HG02884 (cell line): ENCODE data around the gene LEMD2.
A peak's percentile ranks its signal among the peaks of the same experiment; 100 is the strongest.
"Not testable (repeated sequence)": the region's sequence is repeated elsewhere in the genome, so short reads cannot be mapped to it uniquely, and the experiment has no call there.

Experiments
- ATAC-seq: cut with Tn5 transposase; IDR thresholded peaks from one replicate; pipeline ENCODE4 v1.9.1; 2021; ENCODE audit warnings: mild to moderate bottlenecking, moderate library complexity; ENCODE audit not compliant: unreplicated experiment

Gene LEMD2

DNA sequence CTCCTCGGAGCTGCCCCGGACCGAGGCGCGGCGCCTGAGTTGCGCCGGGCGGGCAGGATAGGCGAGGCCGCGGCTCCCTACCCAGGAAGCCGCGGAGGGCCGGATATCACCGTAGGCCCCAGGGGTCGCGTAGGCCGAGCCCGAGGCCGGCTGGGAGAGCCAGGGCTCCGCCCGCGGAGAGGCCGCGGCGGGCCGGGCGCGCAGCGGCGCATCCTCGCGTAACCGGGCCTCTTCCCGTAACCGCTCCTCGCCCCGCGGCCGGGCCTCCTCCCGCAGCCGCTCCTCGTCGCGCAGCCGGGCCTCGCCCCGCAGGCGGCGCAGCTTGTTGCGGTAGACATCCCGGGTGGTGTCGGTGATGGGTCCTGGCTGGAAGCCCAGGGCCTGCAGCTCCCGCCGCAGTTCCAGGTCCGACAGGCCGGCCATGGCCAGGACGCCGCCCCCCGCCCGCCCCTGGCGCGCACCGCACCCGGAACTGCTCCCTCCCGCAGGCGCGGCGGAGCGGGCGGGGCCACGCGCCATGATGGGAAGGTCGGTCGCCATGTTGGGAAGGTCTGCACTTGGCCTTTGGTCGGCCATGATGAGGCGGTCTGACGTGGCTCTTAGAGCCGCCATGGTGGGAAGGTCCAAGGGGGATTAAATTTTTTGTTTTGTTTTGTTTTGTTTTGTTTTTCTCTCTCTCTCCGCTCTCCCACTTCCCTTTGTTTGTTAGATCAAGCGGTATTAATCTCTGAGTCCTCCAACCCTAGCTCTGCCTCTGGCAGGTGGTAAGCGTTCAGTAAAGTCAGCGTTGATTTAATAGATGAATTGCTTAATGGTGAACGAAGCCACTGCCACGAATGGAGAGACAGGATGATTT lies at the start of gene LEMD2:
TSS of gene LEMD2 (minus strand) at position 437 of the 856 bp plus-strand sequence. CDS start at position 423, 14 bp downstream.
- ATAC-seq = peak; percentile 80

DNA sequence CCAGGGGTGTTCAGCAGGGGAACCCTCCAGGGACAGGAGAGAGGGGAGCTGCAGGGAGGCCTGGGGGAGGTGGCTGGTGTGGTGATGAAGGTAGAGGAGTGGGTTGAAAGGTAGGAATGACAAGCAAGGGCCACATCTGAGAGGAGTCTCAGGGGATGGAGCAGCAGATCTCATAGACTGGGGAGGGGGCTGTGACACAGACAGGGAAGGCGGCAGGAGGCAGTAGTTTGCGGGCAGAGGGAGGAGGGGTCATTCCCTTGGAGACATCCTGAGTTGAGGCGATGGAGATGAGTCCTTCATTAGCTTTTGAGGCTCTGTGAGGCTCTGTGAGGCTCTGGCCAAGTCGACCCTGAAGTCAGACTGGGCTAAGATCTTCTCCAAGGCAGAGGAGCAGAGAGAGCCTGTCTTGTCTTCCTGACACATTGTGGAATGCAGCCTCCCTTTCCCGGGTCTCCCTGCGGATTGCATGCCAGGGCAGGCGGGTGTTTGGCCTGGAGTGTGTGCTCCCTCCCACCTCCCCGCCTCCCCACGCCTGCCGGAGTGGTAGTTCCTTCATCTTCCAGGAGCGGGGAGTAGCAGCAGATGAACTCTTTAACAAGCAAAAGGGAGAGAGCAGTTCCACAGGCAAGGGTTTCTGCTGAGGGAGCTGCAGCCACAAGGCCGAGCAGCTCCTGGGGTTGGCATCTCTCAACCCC lies 49.2 kb upstream of the LEMD2 start:
- ATAC-seq = no peak

DNA sequence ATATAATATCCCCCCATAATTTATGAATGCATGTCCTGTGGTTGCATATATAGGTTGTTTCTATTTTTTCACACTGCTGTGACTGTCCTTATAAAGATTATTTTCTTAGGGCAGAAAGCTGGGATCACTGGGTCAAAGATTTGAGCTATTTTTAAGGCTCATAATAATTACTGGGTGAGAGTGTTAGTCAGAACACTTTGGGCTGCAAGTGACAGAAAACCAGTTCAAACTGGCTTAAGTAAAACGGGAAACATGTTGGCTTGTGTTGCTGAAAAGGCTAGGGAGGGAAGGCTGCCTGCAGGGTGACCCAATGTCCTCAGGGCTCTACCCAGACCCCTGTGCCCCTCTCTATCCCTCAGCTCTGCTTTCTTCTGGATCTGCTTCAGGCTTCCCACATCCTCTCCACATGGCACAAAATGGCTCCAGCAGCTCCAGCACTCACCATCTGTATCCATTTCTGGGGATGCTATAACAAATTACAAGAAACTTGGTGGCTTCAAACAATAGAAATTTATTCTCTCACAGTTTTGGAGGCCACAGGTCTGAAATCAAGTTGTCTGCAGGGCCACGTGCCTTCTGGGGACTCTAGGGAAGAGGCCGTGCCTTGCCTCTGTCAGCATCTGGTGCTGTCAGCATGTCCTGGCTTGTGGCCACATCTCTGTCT lies 48.0 kb upstream of the LEMD2 start:
- no peak for ATAC-seq

DNA sequence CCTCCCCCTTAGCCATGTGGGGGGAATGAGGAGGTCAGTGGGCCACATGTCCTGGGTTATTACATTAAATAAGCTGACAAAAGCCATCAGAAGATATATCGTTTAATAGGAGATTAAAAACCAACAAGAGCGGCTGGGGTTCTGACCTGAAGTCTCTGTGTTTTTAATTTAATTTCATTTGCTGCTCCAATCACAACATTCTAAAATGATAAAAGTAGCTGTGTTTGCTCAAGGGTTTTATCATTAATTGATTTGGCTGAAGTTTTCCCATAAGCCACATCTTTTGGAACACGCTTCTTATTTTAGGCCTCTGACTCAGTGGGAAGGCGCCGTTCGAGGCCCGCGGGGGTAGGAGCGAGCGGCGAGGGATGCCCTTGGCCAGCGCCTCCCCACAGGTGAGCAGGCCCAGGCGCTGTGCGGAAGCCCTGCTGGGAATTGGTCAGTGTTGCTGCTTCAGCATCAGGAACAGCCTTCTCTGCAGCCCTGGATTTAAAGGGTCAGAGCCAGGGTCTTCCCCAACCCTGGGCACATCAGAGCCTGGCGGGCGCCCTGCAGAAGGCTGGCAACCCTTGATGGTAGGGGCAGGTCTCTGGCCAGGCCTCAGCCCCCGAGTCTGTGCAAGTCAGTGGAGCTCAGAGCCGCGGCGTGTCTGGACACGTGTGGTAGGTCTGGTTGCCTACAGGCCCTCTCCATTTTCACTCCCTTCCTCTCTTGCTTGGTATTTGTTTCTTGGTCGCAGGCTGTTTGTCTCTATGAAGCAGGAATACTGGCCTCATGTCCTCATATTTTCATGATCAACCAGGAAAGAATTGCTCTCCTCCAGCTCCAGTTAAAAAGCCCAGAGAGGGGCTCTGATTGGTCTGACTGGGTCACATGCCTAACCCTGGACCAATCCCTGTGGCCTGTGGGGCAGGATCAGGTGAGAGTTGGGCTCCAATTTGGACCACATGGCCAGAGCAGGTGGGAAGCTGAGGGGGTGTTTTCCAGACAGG lies 45.8 kb upstream of the LEMD2 start:
- no peak for ATAC-seq

DNA sequence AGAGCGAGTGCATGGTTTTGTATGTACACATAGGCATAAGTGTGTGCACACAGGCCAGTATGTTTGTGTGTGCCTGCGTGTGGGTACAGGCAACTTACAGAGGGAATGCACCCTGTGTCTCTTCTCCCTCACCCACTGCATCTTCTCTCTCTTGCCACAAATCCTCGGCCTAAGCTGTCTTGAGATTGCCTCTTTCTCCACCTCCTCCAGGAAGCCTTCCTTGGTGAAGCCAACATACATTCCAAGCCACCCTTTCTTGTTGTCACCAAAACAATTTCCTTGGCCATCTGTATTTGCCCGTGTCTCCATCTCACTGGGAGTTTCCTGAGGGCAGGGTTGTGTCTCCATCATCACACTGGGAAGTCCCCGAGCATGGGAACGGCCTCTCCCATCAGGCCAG lies 44.7 kb upstream of the LEMD2 start:
- ATAC-seq = no peak

DNA sequence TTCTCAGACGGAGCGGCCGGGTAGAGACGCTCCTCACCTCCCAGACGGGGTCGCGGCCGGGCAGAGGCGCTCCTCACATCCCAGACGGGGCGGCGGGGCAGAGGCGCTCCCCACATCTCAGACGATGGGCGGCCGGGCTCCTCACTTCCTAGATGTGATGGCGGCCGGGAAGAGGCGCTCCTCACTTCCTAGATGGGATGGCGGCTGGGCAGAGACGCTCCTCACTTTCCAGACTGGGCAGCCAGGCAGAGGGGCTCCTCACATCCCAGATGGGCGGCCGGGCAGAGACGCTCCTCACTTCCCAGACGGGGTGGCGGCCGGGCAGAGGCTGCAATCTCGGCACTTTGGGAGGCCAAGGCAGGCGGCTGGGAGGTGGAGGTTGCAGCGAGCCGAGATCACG lies 43.9 kb upstream of the LEMD2 start:
- ATAC-seq = not testable (repeated sequence)

DNA sequence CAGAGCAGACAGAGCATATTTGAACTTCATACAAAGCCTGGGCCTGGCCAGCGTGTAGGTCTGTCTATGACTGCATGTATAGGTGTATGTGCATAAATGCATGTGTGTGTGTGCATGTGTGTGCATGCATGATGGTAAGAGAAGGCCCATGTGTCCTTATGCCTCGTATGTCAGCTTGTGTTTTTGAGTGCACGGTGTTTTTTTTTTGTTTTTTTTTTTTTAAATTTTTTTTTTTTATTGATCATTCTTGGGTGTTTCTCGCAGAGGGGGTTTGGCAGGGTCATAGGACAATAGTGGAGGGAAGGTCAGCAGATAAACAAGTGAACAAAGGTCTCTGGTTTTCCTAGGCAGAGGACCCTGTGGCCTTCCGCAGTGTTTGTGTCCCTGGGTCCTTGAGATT lies 42.8 kb upstream of the LEMD2 start:
- ATAC-seq = not testable (repeated sequence)

DNA sequence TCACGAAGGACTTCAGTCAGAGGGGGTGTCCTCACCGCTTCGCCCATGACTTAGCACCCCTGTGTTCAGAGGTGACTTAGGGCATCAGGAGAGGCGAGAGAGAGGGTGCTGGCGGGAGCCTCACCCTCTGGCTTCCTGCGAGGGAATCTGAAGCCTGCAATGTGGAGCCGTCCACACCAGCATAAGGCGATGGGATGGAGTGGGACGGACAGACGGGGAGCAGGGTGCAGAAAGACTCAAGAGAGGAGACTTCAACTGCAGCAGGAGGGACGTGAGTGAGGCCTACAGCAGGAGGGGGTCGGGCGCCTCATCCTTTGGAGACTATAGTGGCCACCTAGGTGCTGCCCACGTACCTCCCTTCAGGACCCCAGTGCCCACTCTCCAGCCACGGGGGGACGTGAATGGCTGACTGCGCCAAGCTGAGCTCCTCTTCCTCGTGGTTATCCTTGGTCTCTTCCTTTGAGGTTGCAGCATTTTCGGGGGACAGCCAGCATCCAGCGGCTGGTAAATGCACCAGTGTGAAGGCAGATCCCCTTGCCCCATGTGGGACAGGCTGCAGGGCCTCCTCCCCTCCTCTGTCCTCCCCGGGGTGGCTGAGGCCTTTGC lies 41.8 kb upstream of the LEMD2 start:
- ATAC-seq = no peak

DNA sequence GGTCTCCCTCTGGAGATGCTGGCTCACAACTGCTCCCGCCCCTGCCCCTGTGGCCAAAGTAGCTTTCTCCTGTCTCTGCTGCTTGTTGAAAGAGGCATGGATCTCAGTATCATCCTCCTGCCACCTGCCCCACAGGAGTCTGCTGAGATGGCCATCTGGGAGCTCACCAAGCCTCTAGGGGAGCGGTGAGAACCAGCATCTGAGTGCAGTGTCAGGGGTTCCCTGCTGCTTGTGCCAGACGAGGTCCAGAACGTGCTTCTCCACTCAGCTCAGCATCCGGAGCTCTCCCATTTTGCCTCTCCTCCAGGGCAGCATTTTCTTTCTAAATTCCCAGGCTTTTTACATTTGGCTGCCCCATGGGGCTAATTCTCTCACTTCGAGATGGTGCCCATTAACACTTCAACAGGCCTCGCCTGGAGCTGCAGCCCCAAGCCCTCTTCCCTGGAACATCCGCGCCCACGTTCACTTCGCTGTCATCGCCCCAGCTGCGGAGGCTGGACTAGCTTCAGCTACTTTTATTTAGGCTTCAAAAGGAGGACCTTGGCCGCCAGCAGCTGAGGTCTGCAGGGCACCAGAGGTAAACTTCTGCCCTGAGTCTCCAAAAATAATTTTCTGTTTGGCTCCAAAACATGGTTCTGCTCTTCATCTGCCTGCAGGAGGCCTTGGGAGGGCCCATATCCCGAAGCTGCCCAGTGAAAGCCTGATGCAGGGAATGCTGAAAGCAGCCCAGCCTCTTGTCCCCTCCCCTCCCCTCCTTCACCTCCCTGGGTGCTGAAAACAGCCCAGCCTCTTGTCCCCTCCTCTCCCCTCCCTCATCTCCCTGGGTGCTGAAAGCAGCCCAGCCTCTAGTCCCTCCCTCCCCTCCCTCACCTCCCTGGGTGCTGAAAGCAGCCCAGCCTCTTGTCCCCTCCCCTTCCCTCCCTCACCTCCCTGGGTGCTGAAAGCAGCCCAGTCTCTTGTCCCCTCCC lies 40.1 kb upstream of the LEMD2 start:
- no peak for ATAC-seq

DNA sequence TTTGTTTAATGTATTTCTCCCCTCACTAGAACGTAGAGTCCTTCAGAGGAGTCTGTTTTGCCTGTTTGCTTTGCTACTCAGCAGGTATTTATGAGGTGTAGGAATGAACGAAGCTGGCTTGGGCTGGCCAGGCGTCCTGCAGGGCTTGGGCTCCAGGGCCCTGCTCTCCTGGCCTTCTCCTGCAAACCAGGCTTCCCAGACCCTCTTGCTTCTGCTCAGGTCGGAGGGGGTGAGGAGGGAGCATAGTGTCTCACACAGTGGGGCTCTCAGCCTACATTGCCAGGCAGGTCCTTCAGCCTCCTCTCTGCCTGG lies 39.5 kb upstream of the LEMD2 start:
- no peak for ATAC-seq

DNA sequence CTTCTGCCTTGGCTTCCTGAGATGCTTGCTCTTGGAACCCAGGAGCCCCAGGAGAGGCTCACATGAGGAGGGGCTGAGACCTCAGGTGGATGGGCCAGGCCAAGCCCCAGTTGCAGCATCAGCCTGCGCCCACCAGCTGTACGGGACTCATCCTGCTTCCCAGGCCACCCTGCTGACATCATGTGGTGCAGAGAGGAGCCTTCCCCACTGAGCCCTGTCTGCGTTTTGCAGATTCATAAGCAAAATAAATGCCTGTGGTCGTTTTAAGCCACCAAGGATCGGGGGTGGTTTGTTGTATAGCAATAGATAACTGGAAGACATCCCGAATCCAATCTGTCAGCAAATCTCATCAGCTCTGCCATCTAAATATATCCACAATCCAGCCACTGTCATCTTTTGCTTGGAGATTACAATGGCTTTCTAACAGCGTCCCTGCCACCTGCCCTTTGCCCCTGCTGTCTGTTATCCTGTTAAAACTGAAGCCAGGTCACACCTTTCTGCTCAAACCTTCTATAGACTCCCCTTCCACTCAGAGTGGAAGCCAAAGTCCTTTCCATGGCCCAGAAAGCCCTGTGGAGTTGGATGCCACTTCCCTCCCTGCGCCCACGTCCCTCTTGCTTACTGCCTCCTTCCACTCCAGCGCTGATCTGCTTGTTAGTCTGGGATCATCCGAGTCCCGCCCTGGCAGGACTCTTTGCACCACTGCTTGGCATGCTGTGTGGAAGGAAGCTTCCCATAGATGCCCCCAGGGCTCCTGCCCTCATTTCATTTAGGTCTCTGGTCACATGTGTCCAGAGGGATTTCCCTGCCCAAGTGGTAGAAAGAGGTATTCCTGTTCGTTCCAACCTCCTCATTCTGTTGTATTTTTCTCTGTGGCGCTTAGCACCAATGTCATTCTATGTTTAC lies 38.9 kb upstream of the LEMD2 start:
- ATAC-seq = no peak

DNA sequence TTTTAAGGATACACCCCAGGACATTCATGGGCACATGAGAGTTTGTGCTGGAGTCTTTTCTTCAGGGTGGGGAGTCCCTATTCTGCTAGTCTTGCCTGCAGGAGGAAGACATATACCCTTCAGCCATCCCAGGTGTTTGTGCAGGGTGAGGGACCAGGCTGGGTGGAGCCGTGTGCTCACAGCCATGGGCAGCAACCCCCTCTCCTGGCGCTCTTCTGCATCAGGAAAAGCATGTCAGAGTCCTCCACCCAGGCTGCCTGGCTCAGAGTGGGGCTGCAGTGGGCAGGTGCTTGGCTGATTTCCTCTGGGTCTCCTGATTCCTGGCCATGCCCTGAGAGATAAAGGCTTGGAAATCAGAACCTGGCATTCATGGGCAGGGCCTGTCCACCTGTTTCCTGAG lies 37.6 kb upstream of the LEMD2 start:
- ATAC-seq = no peak

DNA sequence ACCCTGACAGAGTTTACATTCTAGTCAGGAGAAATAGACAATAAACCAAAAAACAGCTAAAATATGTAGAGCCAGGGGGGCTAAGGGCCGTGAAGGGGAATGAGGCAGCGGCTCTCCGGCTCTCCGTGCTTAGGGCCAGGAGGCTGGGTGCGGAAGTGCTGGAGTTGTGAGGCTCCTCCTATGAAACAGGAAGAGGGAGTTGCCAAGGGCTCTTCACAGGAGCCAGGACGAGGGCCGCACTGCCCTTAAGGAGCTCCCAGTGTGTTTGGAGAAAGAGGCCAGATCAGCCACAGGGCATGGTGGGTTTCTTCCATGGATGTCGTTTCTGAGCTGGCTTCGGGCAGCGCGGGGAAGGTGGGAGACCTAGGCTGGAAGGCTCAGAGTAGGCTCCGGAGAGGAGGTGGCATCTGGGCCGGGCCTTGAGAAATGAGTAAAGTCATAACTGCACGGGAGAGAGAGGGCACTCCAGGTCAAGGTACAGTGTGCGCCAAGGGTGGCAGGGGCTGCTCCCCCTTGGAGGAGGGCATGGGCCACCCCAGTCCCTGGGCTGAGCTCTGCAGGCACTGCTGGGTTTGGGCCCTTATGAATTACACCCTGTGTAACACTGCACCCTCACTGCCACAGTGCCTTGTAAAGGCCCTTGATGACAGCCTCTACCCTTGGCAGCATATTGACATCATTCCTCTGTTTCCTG lies 35.7 kb upstream of the LEMD2 start:
- ATAC-seq = no peak

DNA sequence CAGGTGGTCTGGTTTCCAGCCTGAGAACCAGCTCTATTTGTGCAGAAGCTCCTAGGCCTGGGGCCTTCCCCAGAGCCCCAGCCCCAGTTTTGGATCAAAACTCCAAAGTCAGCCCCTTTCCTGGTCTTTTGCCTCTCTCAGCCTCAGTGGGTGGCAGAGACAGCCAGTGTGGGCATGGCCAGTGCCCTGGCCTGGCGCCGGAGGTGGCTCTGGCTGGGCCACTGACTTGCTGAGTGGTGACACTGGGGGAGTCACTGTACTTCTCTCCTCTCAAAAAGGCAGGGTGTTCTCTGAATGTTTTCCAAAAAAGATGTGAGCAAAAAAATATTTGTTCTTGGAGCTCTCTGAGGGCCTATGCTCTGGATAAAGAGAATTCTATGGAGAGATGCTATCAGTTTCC lies 34.9 kb upstream of the LEMD2 start:
- ATAC-seq = no peak

DNA sequence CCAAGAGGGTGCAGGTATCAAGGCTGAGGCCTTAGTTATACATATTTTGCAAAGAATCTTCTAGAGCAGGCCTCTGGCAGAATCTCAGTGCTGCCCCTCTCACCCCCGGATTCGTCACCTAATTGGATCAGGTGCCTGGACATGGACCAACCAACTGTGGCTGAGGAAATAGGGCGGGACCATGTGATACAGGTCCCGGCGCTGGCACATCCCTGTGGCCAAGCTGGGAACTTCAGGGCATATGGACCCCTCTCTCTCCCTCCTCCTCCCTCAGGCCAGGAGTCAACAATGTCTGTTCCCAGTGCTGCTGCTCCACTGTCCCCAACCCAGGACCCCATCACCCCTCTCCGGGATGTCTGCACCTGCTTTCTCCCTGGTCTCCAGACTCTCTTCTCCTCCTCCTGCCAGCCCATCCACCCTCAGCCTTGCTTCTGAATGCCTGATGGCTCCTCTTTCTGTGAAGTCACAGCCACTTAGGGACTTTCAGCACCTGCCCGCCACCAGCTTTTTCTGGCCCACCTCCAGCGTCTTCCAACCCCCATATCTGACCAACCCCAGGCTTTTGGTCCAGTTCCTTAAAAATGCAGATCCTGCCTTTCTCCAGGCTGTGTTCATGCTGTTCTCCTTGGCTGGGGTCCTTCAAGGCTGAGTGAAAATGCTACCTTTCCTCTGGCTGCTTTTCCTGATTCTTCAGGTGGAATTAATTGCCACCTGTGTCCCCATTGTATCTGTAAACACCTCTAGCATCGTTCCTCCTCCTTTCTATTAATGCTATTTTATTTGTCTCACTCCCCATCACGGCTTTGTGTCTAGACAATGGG lies 33.9 kb upstream of the LEMD2 start:
- ATAC-seq = no peak

DNA sequence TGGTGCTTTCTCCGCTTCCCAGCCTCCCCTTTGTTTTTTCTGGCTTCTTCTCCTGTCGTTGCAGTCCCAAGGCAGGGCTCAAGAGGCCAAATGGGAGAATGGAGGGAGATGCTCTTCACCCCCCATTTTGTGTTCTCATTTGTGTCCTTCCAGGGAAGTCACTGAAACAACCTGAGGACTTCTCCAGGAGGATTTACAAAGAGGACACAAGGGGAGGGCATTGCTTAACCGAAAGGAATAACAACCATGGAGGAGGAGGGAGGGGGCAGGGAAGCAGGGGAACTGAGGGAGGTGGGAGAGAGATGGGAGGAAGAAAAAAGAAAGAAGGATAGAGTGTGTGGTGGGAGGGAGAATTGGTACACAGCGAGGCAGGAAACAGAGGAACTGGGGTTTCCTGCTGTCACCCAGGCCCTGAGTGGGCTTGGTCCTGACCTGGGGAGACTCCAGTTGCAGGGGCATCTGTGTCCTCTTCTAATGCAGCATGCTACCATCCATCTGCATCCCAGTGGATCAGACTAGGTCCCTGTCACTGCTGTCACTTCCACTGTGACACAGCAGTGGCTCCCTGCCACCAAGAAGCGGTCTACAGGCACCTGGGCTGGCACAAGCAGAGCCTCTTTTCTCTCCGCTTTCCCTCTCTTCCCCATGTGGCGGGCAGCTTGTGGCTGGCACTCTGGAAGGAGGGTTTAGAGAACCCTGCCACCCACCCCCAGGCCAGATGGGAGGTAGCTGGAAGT lies 32.0 kb upstream of the LEMD2 start:
- no peak for ATAC-seq
